HFFc6 (cell line): Measurements from ENCODE around the gene EIF2B4. TPM values are rescaled to one million over a fixed set of nuclear protein-coding genes. Genes with fewer than 3 reads are reported as not detected.
A peak's percentile ranks its signal among the peaks of the same experiment; 100 is the strongest.

ENCODE experiments used
- DNase-seq: peaks from one replicate; pipeline ENCODE4 v3.0.0-alpha.2; 2018
- H3K27ac Mint-ChIP-seq: 2 replicates; pipeline ENCODE4 v1.8.0; 2020; ENCODE audit warnings: mild to moderate bottlenecking, mixed read lengths
- H3K27me3 Mint-ChIP-seq: 2 replicates; pipeline ENCODE4 v1.8.0; 2021; ENCODE audit warnings: mild to moderate bottlenecking, moderate library complexity, mixed read lengths; ENCODE audit not compliant: insufficient read depth
- H3K36me3 Mint-ChIP-seq: 2 replicates; pipeline ENCODE4 v1.8.0; 2021; ENCODE audit warnings: low read depth, mixed read lengths
- H3K4me1 Mint-ChIP-seq: 2 replicates; pipeline ENCODE4 v1.8.0; 2020; ENCODE audit warnings: low read depth, mixed read lengths
- H3K4me3 Mint-ChIP-seq: 2 replicates; pipeline ENCODE4 v1.8.0; 2020; ENCODE audit warnings: mild to moderate bottlenecking, moderate library complexity, mixed read lengths
- H3K9me3 Mint-ChIP-seq: 2 replicates; pipeline ENCODE4 v1.8.0; 2020; ENCODE audit warnings: mild to moderate bottlenecking, mixed read lengths
- total RNA-seq, 6 experiments: library from RNA; stranded (reverse); fragmentation: NEBNext Ultra II Directional; extraction: Animal tissue kit (Norgen Biotek cat#: 25700); gene quantifications; 2 replicates in 1 of 6; 3 replicates in 5 of 6; pipeline ENCODE4 v1.2.3, GENCODE V29; 2021
- TF ChIP-seq, protein P1 (sequence below): fragments of 200-600 bp; sonication (generic); IDR thresholded peaks from 2 replicates; pipeline ENCODE4 v1.5.0; 2021; ENCODE audit warnings: antibody characterized with exemption, mild to moderate bottlenecking

The EIF2B4 gene
- total RNA-seq, 6 experiments from 2014 or later, result 44.5 to 48.4 (median 45.8) TPM

DNA sequence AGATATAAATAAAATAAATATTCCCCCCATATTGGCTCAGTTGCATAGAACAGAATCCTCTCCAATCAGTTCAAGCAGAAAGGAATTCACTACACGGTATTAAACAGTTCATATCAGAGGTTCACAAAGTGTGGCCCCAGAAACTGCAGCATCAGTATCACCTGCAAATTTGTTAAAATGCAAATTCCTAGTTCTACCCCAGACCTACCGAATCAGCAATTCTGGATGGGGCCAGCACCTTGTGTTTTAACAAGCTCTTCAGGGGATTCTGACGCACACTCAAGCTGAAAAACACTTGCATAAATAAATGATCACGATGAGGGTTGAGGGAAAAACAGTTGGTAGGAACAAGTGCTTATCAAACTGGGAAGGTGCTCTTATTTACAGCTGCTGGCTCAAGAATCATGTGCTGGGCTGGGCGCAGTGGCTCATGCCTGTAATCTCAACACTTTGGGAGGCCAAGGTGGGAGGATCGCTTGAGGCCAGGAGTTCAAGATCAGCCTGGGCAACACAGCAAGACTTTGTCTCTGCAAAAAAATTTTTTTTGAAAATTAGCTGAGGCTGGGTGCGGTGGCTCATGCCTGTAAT is 19.9 kb downstream of the EIF2B4 start:
- H3K27ac Mint-ChIP-seq, result no peak overlapping the region
- DNase-seq, result no peak
- H3K9me3 Mint-ChIP-seq, result no peaks in the 10 kb centered on the region
- H3K36me3 Mint-ChIP-seq, result no peaks in the 10 kb centered on the region; the same call in 1 of the 2 replicates
- peaks cover 25% of the 10 kb centered on the region for H3K4me1 Mint-ChIP-seq
- no peak overlapping the region for H3K4me3 Mint-ChIP-seq
- TF ChIP-seq, protein P1, sequence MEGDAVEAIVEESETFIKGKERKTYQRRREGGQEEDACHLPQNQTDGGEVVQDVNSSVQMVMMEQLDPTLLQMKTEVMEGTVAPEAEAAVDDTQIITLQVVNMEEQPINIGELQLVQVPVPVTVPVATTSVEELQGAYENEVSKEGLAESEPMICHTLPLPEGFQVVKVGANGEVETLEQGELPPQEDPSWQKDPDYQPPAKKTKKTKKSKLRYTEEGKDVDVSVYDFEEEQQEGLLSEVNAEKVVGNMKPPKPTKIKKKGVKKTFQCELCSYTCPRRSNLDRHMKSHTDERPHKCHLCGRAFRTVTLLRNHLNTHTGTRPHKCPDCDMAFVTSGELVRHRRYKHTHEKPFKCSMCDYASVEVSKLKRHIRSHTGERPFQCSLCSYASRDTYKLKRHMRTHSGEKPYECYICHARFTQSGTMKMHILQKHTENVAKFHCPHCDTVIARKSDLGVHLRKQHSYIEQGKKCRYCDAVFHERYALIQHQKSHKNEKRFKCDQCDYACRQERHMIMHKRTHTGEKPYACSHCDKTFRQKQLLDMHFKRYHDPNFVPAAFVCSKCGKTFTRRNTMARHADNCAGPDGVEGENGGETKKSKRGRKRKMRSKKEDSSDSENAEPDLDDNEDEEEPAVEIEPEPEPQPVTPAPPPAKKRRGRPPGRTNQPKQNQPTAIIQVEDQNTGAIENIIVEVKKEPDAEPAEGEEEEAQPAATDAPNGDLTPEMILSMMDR, result no peak
- H3K27me3 Mint-ChIP-seq, result no peaks in the 10 kb centered on the region; the same call in 1 of the 2 replicates

GRCh38 chr2:27347641-27348040 is 22.5 kb downstream of the EIF2B4 start:
- TF ChIP-seq, protein P1, result no peak
- H3K9me3 Mint-ChIP-seq, result no peaks in the 10 kb centered on the region
- DNase-seq, result no peak

DNA sequence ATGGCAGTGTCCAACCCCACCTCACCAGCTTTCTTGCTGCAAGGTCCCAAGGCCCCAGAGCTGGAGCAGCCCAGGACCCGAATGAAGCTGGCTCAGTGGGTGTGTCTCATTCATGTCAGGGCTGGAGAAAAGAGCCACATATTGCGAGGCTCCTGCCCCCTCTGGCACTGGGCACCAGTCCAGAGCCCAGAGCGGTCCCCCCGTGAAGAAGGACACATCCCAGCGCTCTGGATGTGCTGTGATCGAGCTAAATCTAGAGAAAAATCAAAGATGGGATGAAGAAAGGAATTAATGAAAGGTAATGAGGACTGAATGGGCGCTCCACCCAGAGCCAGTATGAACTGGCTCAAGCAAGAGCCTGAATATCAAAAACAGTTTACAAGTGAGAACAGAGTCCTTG is 34.0 kb downstream of the EIF2B4 start:
- no peak for DNase-seq
- Mint-ChIP-seq H3K4me3 (no peak overlapping the region), H3K27me3 (no peaks in the 10 kb centered on the region; the same call in 1 of the 2 replicates), H3K36me3 (peaks cover 18% of the 10 kb centered on the region), H3K9me3 (no peaks in the 10 kb centered on the region), H3K4me1 (no peaks in the 10 kb centered on the region), H3K27ac (no peak overlapping the region)
- TF ChIP-seq, protein P1, result no peak

More at GRCh38 chr2:27347641-27348040, 22.5 kb downstream of the EIF2B4 start:
- no peaks in the 10 kb centered on the region; the same call in 1 of the 2 replicates for H3K36me3 Mint-ChIP-seq
- no peaks in the 10 kb centered on the region for H3K27me3 Mint-ChIP-seq
- no peak overlapping the region for H3K27ac Mint-ChIP-seq
- peaks cover 9% of the 10 kb centered on the region; the same call in 1 of the 2 replicates for H3K4me1 Mint-ChIP-seq
- H3K4me3 Mint-ChIP-seq, result no peak overlapping the region

GRCh38 chr2:27335311-27335710 is 34.8 kb downstream of the EIF2B4 start:
- Mint-ChIP-seq H3K27me3 (no peaks in the 10 kb centered on the region), H3K27ac (no peak overlapping the region), H3K9me3 (no peaks in the 10 kb centered on the region), H3K36me3 (peaks cover 14% of the 10 kb centered on the region), H3K4me1 (no peaks in the 10 kb centered on the region), H3K4me3 (no peak overlapping the region)
- no peak for DNase-seq
- TF ChIP-seq, protein P1, result no peak

DNA sequence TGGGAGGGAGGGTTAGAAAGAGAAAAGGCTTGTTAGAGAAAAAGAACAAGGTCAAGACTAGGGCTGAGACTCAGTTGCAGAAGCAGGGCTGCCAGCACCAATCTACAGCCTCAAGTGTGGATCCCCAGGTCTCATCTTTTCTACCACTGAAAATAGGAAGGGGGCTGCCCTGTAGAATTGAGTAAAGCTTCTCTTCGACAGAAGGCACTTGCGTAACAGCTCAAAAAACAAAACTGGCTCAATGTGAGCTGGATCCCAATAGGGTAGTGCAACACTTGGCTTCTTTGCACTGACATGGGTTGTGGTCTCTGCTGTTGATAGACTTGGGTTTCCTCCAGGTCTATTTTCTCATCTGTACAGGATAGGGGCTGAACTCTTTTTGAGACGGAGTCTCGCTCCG is 45.4 kb downstream of the EIF2B4 start:
- Mint-ChIP-seq H3K27me3 (peaks cover 4% of the 10 kb centered on the region), H3K4me1 (peaks cover 33% of the 10 kb centered on the region), H3K4me3 (no peak overlapping the region), H3K27ac (peak overlapping the region; percentile 100; the same call in 1 of the 2 replicates), H3K9me3 (no peaks in the 10 kb centered on the region), H3K36me3 (peaks cover 10% of the 10 kb centered on the region; the same call in 1 of the 2 replicates)
- DNase-seq, result no peak
- TF ChIP-seq, protein P1, result no peak
